ENCODE data around the gene ZSCAN23.

GRCh38 chr6:28425944-28426541, 17.2 kb downstream of the ZSCAN23 start:
- TF ChIP-seq CTCF (tag by site-specific recombination; IDR thresholded peaks at IDR 0.05) (no peak), ZNF624 (tag by site-specific recombination; IDR thresholded peaks at IDR 0.05) (no peak), ZNF157 (tag by site-specific recombination; IDR thresholded peaks at IDR 0.05) (no peak), ZNF561 (tag by site-specific recombination; IDR thresholded peaks at IDR 0.05; ENCODE audit: borderline replicate concordance) (no peak), ZEB2 (tag by site-specific recombination; IDR thresholded peaks at IDR 0.05) (no peak), ZFP37 (tag by site-specific recombination; IDR thresholded peaks at IDR 0.05) (no peak)
- TF ChIP-seq, protein P1, sequence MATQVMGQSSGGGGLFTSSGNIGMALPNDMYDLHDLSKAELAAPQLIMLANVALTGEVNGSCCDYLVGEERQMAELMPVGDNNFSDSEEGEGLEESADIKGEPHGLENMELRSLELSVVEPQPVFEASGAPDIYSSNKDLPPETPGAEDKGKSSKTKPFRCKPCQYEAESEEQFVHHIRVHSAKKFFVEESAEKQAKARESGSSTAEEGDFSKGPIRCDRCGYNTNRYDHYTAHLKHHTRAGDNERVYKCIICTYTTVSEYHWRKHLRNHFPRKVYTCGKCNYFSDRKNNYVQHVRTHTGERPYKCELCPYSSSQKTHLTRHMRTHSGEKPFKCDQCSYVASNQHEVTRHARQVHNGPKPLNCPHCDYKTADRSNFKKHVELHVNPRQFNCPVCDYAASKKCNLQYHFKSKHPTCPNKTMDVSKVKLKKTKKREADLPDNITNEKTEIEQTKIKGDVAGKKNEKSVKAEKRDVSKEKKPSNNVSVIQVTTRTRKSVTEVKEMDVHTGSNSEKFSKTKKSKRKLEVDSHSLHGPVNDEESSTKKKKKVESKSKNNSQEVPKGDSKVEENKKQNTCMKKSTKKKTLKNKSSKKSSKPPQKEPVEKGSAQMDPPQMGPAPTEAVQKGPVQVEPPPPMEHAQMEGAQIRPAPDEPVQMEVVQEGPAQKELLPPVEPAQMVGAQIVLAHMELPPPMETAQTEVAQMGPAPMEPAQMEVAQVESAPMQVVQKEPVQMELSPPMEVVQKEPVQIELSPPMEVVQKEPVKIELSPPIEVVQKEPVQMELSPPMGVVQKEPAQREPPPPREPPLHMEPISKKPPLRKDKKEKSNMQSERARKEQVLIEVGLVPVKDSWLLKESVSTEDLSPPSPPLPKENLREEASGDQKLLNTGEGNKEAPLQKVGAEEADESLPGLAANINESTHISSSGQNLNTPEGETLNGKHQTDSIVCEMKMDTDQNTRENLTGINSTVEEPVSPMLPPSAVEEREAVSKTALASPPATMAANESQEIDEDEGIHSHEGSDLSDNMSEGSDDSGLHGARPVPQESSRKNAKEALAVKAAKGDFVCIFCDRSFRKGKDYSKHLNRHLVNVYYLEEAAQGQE (tag by site-specific recombination; IDR thresholded peaks at IDR 0.05), result no peak
